NCI-H187 (cell line): ENCODE data around the gene TNFAIP8L2.
"Not testable (repeated sequence)": the region's sequence is repeated elsewhere in the genome, so short reads cannot be mapped to it uniquely, and the experiment has no call there.

Source experiments
- DNase-seq, 2 experiments: peaks; one replicate each; lab custom pipeline; 2025; lab: John Stamatoyannopoulos, UW

Gene TNFAIP8L2

GRCh38 chr1:151189637-151190445 lies 33.4 kb downstream of the TNFAIP8L2 start, which contains the start of gene VPS72:
VPS72 (minus strand) TSS chr1:151190197; CDS start chr1:151190121, 76 bp downstream.
- DNase-seq, result peak; percentile 93

GRCh38 chr1:151192047-151192446 lies 35.6 kb downstream of the TNFAIP8L2 start:
- DNase-seq, result no peak

- DNase-seq, result no peak
Measured at GRCh38 chr1:151193304-151193703, 36.9 kb downstream of the TNFAIP8L2 start.

GRCh38 chr1:151193856-151194255 lies 37.4 kb downstream of the TNFAIP8L2 start:
- no peak for DNase-seq

GRCh38 chr1:151194894-151195594 lies 38.6 kb downstream of the TNFAIP8L2 start:
- DNase-seq, result not testable (repeated sequence)

- DNase-seq, result peak; percentile 79 to 84
Measured at GRCh38 chr1:151196292-151196800, 39.9 kb downstream of the TNFAIP8L2 start.

- no peak for DNase-seq
Measured at GRCh38 chr1:151197863-151198253, 41.4 kb downstream of the TNFAIP8L2 start.

- DNase-seq, result peak; percentile 99 to 100
Measured at GRCh38 chr1:151198254-151199127, 42.0 kb downstream of the TNFAIP8L2 start, which contains the start of gene PIP5K1A. PIP5K1A (plus strand) TSS chr1:151198552; CDS start chr1:151198997, 445 bp downstream.

- no peak for DNase-seq
Measured at GRCh38 chr1:151199873-151200581, 43.6 kb downstream of the TNFAIP8L2 start.

- DNase-seq, result not testable (repeated sequence)
Measured at GRCh38 chr1:151205381-151205965, 49.0 kb downstream of the TNFAIP8L2 start.
